GM20431 (cell line): ENCODE results near the gene NYAP1.
"Not testable (repeated sequence)": the region's sequence is repeated elsewhere in the genome, so short reads cannot be mapped to it uniquely, and the experiment has no call there.

ENCODE experiments used
- in situ Hi-C: fragments of 300-500 bp; cut with MseI, MboI; formaldehyde crosslinking; loops from one replicate; pipeline ENCODE4 v1.15.0; 2020; ENCODE audit warnings: low sequenced_read_pairs; ENCODE audit not compliant: unreplicated experiment

NYAP1 gene

GRCh38 chr7:100538348-100538653, 54.6 kb downstream of the NYAP1 start:
- in situ Hi-C loops: no loop called here

- in situ Hi-C loops: no loop called here
Observed at GRCh38 chr7:100538654-100539435, 55.1 kb downstream of the NYAP1 start, which contains the start of gene AGFG2. AGFG2 (plus strand) TSS chr7:100539203; CDS start chr7:100539347, 144 bp downstream.

GRCh38 chr7:100539436-100540006, 55.8 kb downstream of the NYAP1 start:
- in situ Hi-C loops: no loop called here

- in situ Hi-C loops: no loop called here
Observed at GRCh38 chr7:100540073-100540723, 56.5 kb downstream of the NYAP1 start.

- in situ Hi-C loops: not testable (repeated sequence)
Observed at GRCh38 chr7:100541309-100541708, 57.6 kb downstream of the NYAP1 start.

GRCh38 chr7:100543586-100543985, 59.9 kb downstream of the NYAP1 start:
- in situ Hi-C loops: no loop called here

GRCh38 chr7:100544386-100544785, 60.7 kb downstream of the NYAP1 start:
- in situ Hi-C loops: no loop called here
